ENCODE results near the gene FAM53A.
"Not testable (repeated sequence)": the region's sequence is repeated elsewhere in the genome, so short reads cannot be mapped to it uniquely, and the experiment has no call there.

FAM53A gene

DNA sequence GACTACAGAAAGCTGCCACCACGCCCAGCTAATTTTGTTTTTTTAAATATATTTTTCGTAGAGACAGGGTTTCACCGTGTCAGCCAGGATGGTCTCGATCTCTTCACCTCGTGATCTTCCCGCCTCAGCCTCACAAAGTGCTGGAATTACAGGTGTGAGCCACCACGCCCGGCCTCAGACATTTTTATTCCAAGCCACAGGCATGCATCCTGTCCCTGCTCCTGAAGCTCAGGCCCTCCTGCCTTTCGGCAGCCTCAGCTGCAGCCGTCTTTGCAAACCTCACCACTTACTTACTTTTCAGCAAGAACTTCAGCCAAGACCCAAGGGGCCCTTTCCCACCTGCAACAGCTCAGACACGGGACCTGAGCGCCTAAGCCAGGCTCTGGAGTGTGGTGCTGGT, 26.0 kb downstream of the FAM53A start:
- DNase-seq: no peak

DNA sequence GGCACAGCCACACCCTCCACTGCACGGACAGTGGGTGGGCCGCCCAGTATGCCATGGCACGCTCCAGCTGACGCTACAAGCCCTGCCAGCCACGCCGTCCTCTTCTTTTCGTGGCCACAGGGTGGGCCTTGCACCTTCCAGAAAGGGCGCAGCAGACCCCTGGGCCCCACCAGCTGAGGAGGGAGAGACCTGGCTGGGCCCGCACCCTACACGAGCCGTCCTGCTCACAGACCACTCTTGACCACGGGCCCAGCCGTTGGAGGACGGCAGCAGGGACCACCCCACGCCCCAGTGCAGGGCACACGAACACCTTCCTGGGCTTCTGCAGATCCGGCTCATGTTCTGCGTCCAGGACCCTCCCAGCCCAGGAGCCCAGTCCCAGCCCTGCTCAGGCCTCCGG, 27.1 kb downstream of the FAM53A start:
- DNase-seq: no peak

DNA sequence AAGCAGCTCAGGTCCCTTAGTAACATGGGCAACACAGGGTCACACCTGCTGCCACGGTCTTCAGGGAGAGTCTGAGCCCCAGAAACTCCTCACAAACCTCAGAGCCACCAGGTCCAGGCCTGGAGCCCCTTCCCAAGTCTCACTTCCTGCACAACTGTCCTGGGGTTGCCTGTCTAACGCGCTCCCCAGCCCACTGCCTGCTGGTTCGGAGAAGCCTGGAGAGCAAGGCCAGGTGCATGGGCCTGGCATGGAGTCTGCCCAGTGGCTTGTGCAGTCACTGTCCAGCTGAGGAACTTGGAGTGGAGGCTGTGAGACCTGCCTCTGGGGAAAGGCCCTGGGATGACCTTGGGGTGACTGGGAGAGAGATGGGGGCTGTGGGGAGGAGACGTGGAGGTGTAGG, 28.0 kb downstream of the FAM53A start:
- DNase-seq: no peak

DNA sequence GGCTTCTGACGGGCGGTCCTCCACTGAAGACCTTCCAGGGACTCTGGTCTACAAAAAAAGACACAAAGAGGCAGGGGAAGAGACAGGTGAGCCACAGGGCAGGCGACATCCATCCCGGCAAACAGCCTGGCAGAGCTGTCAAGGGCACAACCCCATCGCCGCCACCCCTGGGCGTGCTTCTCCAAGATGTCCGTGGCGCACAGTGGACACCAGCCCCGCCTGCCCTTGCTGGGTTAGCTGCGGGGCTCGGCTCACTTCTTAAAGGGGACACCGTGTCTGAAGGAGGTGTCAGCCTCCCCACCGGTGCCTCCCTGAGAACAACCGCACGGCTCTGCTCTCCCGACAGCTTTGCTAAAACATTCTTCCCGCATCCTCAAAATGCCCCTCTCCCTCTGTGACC, 28.4 kb downstream of the FAM53A start:
- no peak for DNase-seq

DNA sequence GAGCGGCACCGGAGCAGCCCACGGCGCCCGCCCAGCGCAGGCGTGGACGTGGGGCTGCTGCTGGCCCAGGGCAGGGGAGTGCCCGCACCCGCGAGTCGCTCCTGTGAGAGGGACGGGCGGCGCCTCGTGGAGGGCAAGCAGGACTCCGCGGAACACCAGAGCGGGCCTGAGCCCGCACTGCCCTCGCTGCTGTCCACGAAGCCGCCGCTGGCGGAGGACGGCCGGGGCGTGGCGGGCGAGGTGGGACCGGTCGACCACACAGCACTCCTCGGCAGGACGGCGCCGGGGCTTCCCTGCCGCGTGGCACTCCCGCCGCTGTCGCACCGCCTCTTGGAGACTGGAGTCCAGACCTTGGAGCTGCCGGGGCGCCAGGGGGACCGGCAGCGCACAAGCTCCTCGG, 29.0 kb downstream of the FAM53A start:
- no peak for DNase-seq

DNA sequence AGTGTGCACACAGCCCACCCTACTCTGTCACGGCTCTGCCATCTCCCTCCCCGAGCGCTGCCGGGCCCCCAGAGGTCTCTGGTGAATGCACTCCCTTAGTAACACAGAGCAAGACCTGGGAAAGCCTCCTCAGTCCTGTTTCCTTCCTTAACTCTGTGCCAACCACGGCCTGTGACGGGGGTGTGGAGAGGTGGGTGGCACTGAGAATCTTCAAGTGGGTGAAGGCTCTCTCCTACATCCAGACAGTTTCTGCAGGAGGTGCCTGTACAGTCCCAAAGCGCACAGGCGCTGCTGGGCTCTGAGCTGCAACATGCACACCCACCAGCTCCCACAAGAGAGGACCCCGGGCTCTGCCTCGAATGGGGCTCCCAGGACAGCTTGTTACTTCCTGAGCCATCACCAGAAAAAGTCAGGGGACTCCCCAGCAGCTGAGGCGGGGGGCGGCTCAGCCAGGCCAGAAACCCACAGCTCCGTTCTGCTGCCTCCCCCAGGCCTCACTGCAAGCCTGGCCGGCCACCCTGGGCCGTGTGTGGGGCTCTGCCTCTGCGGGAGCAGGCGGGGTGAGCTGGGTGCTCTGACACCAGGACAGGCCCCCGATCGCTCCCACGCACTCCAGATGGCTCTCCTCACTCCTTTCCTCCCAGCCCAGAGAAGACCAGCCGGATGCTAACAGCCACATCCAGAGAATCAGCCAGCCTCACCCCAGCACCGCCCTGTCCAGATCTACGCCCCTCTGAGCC, 29.7 kb downstream of the FAM53A start:
- DNase-seq: no peak

DNA sequence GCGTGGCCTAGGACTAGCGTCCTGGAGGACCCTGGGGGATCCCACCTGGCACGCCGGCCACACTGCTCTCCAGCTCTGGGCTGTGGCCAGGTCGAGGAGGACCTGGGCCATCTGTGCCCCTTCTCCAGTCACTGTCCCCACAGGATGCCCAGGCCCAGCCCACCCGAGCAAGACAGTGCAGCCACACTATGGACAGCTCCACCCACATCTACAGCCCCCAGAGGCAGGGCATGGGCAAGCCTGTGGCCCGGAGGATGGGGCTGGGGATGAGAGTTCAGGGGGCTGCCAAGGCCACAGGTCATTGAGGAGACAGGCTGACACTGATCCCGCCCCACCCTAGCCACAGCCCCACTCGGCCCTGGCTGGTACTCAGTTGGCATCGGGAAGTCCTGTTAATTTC, 30.3 kb downstream of the FAM53A start:
- no peak for DNase-seq

DNA sequence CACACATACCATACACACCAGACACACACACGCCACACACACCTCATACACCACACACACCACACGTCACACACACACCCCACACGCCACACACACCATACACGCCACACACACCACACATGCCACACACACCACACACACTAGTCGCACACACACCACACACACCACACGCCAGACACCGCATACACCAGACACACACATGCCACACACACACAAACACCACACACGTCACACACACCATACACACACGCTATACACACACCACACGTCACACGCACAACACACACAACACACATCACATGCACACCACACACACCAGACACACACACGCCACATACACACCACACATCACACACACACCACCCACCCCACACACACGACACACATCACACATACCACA, 32.0 kb downstream of the FAM53A start:
- no peak for DNase-seq

DNA sequence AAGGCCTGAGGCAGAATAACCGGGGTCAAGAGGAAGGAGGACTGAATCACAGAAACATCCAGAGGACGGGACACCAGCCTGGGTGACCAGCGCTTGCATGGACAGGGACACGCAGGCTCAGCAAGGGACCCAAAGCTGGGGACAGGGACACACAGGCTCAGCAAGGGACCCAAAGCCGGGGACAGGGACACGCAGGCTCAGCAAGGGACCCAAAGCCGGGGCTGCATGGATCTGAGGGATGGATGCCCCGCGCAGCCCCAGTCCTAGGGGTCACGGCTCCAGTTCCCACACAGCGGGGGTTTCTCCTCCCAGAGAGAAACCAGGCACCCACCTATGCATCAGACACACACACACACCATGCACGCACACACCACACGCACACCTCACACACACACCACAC, 32.5 kb downstream of the FAM53A start:
- no peak for DNase-seq

DNA sequence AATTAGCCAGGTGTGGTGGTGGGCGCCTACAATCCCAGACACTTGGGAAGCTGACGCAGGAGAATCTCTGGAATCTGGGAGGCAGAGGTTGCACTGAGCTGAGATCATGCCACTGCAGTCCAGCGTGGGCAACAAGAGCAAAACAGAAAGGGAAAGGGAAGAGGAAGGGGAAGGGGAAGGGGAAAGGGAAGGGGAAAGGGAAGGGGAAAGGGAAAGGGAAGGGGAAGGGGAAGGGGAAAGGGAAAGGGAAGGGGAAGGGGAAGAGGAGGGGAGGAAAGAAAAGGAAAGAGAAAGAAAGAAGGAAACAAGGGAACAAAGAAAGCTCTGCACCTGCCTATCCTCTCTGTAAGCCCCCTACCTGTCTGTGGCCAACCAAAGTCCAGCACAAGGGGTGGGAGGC, 35.2 kb downstream of the FAM53A start:
- DNase-seq: no peak

DNA sequence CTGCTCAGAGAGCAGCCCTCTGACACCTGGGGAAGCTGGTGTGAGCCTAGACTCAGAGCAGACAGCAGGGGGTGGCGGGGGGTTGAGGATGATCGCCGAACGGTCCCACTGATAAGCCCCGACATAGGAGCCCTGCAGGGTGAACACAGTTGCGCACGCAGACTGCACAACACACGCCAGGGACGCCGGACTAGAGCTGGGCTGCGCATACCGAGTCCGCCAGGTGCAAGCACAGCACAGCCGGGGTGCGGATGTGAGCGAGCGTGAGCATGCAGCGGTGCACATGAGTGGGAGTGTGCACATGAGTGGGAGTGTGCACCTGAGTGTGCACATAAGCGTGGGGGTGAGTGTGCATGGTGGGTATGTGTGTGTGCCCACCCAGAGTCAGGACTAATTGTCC, 36.7 kb downstream of the FAM53A start:
- no peak for DNase-seq

DNA sequence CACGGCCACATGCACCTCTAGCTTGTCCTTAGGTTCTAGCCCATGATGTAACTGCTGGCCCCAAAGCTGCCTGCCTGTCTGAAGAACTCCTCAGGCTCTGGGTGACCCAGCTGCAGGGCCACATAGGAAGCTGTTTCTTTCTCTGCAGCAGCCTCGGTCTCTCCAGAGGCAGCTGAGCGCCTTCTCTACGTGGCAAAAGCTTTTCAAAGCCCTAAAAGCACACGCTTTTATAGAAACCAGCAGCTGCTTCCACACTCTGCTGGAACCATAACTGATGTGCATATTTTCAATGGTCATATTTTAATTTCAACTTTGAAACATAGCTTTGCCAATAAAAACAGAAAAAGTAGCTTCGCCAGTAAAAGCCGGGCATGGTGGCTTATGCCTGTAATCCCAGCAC, 37.4 kb downstream of the FAM53A start:
- no peak for DNase-seq

DNA sequence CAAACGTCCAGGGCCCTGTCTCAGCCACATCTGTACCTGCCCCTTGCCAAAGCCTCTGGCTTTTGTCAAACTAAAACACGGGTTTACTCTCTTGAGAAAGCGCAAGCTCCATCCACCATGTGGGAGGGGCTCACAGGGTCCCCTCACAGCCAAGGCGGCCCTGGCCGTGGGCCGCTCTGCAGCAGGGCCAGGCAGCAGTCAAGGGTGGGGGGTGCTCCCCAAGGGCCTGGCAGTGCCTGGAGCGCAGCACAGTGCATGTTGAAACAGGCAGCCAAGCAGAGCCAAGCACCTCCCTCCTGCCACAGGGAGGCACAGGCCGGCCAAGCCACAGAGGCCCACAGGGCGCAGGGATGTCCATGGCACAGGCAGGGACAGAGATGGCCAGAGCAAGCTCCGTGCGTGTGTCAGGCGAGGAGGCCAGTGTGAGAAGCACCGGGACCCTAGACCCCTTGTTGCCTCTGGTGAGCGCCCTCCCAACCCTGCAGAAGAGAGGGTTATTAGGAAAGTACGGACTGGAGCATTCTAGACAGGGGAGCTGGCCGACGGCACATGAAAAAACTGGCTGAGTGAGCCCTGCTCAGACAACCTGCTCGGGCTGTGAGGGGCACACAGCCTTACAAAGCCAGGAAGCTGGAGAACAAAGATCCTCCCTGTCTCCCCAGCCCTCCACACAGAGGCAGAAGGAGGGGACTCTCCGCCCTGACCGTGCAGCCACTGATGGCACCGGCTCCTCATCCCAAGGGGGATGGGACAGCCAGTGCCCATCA, 39.0 kb downstream of the FAM53A start:
- DNase-seq: no peak

DNA sequence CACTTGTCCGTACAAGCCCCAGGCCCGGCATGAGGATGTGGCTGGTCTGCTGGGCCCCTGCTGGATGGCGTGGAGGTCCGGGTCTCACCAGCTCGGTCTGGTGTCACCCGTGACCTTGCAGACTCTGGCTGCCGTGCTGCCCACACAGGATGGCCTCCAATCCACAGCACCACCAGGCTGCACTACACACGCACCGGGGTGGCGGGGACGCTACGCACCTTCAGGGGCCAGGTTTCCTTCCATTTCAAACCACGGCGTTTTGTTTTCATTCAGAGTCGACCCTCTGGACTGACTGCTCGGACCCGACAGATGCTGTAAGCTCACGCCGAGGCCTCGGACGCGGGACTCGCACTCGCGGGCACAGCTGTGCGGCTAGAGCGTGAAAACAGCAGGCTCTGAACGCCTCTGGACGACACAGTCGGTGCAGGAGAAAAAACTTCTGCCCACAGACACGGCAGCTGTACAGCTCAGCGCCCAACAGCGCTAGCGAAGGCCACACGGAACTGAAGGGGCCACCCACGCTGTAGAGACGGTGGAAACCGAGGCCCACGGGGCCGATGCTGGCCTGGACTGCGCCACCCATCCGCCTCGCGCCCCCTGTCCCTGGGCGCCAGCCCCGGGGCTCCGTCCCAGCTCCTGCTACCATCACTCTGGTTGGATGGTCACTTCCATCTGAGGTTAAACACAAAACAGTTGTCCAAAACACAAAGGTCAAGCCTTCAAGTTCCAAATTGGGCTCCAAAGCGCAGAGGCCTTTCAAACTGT, 40.0 kb downstream of the FAM53A start:
- no peak for DNase-seq

DNA sequence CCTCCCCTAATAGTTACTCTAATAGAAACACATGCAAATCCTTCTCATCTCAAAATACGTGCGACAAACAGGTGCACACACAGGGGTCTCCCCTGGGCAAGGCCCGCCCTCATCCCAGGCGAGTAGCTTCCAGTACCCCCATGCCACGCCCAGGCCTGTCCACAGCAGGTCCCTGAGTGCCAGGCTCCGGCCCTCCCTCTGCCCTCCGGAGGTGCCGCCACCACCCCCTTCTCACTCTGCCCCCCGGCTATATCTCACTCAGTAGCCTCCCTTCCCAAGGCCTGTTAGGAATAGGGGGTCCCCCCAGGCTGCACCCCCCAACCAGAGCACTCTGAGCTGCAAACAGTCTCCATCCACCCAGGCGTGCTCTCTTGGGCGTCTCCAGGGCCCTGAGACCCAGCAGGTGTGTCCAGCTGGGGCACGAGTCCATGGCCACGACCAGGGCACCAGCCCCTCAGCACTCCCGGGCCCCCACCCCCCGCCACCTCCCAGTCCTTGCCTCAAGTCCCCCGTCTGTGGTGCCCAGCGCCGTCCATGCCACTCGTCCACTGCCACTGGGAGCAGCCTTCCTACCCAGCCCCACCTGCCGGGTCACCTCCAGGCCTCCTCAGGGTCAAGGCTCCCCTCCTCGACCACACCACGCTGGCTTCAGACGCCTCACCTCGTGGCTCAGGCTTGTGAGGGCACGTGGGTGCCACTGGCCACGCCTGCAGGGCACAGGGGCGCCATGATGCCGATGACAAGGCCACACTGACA, 41.7 kb downstream of the FAM53A start:
- no peak for DNase-seq

DNA sequence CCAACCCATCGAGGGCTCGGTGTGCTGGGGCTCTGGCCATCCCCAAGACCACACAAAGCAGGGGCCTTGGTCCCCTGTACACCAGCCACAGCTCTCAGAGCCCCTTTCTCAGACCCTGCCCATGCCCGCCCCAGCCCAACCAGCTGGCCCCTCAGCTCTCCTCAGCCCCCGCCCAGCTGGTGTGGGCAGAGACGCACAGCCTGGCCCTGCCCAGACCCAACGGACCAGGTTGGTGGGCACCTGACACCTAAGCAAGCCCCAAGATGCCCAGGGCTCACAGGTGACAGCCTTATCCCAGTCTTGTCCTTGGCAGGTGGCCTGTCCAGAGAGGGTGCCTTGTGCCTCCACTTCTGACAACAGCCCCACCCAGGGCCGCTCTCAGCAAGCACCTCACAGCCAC, 42.4 kb downstream of the FAM53A start:
- no peak for DNase-seq

DNA sequence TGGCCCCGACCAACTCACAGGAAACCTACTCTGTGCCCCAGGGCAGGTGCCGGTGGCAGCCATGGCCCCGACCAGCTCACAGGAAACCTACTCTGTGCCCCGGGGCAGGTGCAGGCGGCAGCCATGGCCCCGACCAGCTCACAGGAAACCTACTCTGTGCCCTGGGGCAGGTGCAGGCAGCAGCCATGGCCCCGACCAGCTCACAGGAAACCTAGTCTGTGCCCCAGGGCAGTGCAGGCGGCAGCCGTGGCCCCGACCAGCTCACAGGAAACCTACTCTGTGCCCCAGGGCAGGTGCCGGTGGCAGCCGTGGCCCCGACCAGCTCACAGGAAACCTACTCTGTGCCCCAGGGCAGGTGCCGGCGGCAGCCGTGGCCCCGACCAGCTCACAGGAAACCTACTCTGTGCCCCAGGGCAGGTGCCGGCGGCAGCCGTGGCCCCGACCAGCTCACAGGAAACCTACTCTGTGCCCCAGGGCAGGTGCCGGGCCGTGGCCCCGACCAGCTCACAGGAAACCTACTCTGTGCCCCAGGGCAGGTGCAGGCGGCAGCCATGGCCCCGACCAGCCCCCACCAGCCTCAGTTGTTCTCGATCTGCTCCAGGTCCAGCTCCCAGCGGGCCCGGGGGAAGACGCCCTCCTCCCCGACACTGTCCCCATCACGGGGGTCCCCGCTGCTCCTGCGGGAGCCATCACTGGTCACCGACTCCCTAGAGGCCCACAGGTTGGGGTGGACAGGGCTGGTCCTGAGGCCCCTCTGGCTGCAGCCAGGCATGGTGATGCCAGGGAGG, 43.2 kb downstream of the FAM53A start:
- not testable (repeated sequence) for DNase-seq

DNA sequence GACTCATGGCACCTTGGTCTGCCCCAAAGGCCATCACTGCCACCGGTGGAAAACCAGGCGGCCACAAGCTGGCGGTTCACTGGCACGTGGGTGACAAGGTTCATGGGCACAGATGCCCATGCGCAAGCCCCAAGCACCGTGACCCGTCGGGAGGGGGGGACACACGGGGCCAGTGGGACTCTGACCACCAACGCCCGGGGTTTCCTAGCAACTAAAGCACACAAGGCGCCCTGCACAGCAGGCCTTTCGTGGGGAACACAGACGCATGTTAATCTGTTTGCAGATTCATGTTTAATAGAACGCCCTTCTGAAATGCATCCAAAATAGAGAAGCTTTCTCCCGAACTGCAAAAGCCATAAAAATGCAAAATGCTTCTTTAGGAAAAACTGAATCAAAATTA, 43.9 kb downstream of the FAM53A start:
- DNase-seq: no peak

DNA sequence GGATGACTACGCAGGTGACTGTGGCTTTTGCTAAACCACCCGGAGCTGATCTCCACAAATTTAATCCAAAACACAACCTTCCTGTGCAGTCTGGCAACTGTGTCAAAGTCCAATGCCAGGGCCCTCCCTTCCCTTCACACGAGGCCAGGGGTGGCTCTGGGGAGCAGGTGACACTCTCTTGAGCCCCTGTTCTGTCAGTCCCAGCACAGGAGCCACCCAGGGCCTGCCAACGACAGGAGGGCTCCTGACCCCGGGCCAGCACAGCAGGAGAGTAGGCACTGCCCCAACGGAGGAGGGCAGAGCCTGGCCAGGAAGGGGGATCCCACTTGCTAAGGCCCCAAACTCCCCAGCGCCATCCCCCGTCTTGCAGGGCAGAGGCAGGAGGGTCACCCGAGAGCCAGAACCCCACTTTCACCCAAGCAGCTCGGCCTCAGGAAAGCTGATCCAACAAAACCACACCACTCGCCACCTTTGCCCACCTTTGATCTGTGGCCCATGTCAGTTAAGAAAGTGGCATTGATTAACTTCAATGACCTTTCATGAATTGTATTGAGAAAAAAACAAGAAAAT, 44.7 kb downstream of the FAM53A start:
- DNase-seq: no peak

DNA sequence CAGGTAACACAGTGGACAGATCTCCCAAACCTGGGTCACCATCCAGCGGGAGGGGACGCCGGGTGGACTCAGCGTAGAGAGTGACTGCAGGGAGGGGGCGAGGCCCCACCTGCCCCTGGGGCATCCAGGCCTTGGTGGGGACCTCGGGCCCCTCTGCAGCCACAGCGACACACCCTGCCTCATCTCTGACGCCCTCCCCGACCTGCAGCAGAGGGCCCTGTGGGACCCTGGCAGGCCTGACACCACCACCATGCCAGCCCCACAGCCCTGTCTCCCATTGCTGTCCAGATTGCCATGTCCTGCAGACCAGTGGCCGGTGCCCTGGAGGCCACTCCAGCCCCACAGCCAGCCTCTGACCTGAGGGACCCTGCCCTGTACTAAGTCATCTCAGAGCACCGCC, 45.2 kb downstream of the FAM53A start:
- DNase-seq: no peak

DNA sequence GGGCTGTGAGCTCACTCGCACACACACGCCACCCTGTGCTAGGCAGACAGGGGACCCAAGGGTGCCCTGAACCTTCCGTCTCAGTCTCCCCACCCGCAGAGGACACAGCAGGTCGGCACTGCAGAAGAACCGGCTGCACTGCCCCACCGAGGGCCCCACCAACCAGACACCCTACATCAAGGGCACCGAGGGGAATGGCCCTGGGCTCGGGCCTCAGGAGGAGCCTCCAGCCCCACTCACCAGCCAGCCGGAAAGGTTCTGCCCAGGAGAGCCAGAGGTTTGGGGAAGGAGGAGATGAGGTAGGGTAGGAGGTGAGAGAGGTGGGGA, 45.9 kb downstream of the FAM53A start:
- DNase-seq: no peak

DNA sequence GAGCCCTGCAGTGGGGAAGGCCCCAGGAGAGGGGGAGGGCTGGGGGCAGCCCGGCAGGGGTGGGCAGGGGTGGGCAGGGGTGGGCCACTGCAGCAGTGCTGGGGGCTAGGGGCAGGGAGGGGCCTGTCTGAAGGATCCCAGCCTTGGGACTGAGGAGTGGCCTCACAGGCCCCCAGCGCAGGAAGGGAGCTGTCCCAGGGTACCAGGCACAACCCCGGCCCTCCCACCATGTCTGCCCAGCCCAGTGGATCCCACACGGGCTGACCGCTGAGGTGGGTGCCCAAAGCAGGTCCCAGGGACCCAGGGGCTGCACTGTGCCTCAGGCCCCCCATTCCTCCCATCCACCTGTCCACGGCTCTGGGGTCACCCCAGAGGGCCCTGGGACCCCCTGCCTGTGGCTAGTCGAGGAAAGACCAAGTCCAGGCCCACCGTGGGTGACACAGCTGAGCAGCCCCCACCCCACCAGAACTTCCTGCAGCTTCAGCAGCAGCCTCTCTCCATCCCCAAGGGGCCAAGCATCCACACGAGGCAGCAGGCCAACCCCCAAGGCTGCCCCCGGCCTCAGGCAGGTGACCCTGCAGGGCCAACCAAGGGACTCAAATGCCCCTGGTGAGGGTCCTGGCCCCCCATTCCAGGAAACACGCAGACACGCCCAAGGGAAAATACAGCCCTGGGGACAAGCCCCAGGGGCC, 46.4 kb downstream of the FAM53A start:
- no peak for DNase-seq

Measured in activated CD4-positive, alpha-beta T cell treated with anti-CD3 and anti-CD28 coated beads for 1 hour (primary cell).